Uterus (tissue), 2 donors: ENCODE results near the gene PTGIR.
A peak's percentile ranks its signal among the peaks of the same experiment; 100 is the strongest.

Experiments
- POLR2A ChIP-seq, 2 donors: fragments of 450-650 bp; IDR thresholded peaks; one replicate each; pipeline ENCODE4 v1.6.1; 2016; ENCODE audit warnings: antibody characterized with exemption in 2 of 2, mild to moderate bottlenecking in 1 of 2, moderate library complexity in 1 of 2
- TF ChIP-seq, protein P1 (sequence below), 4 experiments: fragments of 200-600 bp in 2 of 4; fragments of 450-650 bp in 2 of 4; sonication (generic) in 2 of 4; IDR thresholded peaks; one replicate each; pipeline ENCODE4 v1.5.1; 2016 to 2019; ENCODE audit warnings: antibody characterized with exemption in 4 of 4, mild to moderate bottlenecking in 2 of 4, moderate library complexity in 1 of 4

DNA sequence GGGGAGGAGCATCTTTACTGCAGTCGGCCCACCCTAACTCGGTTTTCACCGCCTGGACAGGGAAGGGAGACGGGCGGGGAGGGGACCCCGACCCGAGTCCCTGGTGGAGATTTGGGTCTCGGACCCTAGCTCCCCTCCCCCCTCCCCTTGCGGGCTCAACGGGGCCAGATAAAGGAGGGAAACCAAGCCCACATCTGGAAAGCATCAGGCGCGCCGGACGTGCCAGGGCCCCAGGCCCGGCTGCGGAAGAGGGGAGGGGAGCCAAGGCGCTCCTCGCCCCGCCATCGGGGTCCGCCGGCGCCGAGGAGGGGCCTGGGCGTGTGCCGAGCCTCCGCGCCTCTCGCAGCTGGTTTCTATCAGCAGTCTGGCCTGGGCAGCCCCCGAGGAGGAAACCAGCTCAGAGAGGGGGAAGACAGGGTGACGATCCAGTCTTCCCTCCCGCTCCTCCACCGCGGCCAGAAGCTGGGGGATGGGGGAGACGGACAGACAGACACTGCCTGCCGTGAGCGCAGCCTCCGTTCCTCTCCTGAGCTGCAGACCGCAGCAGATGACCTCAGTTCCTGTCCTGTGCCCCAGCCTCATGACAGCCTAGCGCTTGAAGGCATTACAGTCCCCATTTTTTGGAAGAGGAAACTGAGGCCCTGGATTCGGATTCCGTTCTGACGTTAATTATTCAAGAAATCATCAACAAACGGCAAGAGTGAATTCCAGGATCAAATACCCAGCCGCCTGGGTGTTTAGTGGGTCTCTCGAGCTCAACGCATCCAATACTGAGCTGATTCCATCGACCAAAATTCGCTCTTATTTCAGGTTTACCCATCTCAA, 14.7 kb upstream of the PTGIR start:
- TF ChIP-seq, protein P1, sequence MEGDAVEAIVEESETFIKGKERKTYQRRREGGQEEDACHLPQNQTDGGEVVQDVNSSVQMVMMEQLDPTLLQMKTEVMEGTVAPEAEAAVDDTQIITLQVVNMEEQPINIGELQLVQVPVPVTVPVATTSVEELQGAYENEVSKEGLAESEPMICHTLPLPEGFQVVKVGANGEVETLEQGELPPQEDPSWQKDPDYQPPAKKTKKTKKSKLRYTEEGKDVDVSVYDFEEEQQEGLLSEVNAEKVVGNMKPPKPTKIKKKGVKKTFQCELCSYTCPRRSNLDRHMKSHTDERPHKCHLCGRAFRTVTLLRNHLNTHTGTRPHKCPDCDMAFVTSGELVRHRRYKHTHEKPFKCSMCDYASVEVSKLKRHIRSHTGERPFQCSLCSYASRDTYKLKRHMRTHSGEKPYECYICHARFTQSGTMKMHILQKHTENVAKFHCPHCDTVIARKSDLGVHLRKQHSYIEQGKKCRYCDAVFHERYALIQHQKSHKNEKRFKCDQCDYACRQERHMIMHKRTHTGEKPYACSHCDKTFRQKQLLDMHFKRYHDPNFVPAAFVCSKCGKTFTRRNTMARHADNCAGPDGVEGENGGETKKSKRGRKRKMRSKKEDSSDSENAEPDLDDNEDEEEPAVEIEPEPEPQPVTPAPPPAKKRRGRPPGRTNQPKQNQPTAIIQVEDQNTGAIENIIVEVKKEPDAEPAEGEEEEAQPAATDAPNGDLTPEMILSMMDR (IDR thresholded peaks at IDR 0.05): peak in 1 of 4 experiments; percentile 2
- TF ChIP-seq POLR2A (IDR thresholded peaks at IDR 0.05): peak; percentile 27 to 54
